ENCODE results near the gene SV2C.

- no peak for TF ChIP-seq ZFX (IDR thresholded peaks at IDR 0.05)
- TF ChIP-seq, protein P1, sequence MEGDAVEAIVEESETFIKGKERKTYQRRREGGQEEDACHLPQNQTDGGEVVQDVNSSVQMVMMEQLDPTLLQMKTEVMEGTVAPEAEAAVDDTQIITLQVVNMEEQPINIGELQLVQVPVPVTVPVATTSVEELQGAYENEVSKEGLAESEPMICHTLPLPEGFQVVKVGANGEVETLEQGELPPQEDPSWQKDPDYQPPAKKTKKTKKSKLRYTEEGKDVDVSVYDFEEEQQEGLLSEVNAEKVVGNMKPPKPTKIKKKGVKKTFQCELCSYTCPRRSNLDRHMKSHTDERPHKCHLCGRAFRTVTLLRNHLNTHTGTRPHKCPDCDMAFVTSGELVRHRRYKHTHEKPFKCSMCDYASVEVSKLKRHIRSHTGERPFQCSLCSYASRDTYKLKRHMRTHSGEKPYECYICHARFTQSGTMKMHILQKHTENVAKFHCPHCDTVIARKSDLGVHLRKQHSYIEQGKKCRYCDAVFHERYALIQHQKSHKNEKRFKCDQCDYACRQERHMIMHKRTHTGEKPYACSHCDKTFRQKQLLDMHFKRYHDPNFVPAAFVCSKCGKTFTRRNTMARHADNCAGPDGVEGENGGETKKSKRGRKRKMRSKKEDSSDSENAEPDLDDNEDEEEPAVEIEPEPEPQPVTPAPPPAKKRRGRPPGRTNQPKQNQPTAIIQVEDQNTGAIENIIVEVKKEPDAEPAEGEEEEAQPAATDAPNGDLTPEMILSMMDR (conservative IDR thresholded peaks at IDR 0.05), result no peak
These were observed 316.1 kb downstream of the SV2C start for GRCh38 chr5:76399268-76399667.
